ENCODE measurements around the gene NTRK1.

Gene NTRK1

GRCh38 chr1:156857532-156857931, 3.1 kb upstream of the NTRK1 start:
- H3K4me3 ChIP-seq, result no peak overlapping the region
- no peak for TF ChIP-seq CTCF (IDR thresholded peaks at IDR 0.05)
- no peak overlapping the region for H3K27ac ChIP-seq
- DNase-seq (ENCODE audit: low spot score), result no peak

GRCh38 chr1:156858555-156858956, 2.1 kb upstream of the NTRK1 start:
- no peak for DNase-seq (ENCODE audit: low spot score)
- Histone ChIP-seq H3K4me3 (peak overlapping the region; percentile 66), H3K27ac (no peak overlapping the region)
- TF ChIP-seq CTCF (IDR thresholded peaks at IDR 0.05), result no peak

GRCh38 chr1:156858959-156859522, 1.6 kb upstream of the NTRK1 start, which contains the start of gene INSRR:
Gene INSRR (minus strand): TSS chr1:156859117. CDS start chr1:156858621, 496 bp downstream.
- peak within 1 kb of the TSS; percentile 66 for H3K4me3 ChIP-seq
- H3K27ac ChIP-seq, result no peak within 1 kb of the TSS
- TF ChIP-seq CTCF (IDR thresholded peaks at IDR 0.05), result no peak
- no peak for DNase-seq (ENCODE audit: low spot score)

GRCh38 chr1:156859523-156860112, 1.0 kb upstream of the NTRK1 start:
- Histone ChIP-seq H3K4me3 (peak overlapping the region; percentile 66), H3K27ac (no peak overlapping the region)
- DNase-seq (ENCODE audit: low spot score), result no peak
- no peak for TF ChIP-seq CTCF (IDR thresholded peaks at IDR 0.05)

- peak; percentile 53 for TF ChIP-seq CTCF (IDR thresholded peaks at IDR 0.05)
- no peak overlapping the region for H3K27ac ChIP-seq
- no peak for DNase-seq (ENCODE audit: low spot score)
- H3K4me3 ChIP-seq, result peak overlapping the region; percentile 66
These were observed 495 bp upstream of the NTRK1 start for GRCh38 chr1:156860113-156860627.

GRCh38 chr1:156862584-156862983, 1.9 kb downstream of the NTRK1 start:
- no peak overlapping the region for H3K4me3 ChIP-seq
- no peak for TF ChIP-seq CTCF (IDR thresholded peaks at IDR 0.05)
- H3K27ac ChIP-seq, result no peak overlapping the region
- no peak for DNase-seq (ENCODE audit: low spot score)
